ENCODE data around the gene BPGM.
"Not testable (repeated sequence)": the region's sequence is repeated elsewhere in the genome, so short reads cannot be mapped to it uniquely, and the experiment has no call there.

Gene BPGM

DNA sequence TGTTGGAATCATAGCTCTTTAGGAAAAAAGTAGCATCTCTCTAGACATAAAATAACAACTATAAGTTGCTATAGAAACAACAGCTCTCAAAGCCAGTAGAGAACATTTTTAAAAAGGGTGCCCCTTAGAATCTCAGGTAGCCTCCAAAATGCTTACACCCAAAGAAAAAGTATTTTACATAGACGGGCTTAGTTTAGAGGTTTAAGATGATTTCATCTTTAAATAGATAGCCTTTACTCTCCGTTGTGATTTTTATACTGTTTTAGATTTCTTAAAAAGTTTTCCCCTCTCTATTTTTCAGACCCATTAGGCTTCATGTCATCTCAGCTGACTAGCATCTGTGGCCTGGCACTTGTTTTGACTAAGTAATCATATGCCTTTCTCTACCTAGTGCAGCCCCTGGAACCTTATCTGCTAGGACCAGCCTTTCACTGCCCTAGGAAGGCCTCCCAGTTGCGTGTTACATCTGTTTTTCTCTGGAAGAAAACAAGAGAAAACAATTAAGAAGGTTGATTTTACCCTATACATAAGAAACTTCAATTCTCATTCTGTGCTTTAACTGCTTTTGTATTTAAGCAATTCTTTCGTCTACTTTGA is 6.9 kb upstream of the BPGM start:
- DNase-seq (ENCODE audit: low read depth in 2 of 2) = no peak
- no peak overlapping the region for H3K4me3 ChIP-seq (replicated peaks in 1 of 2; ENCODE audit: low read depth in 2 of 2, low read length in 2 of 2)
- no peak for TF ChIP-seq CTCF (IDR thresholded peaks at IDR 0.05; ENCODE audit: low read depth, low read length)

- no peak for DNase-seq (ENCODE audit: low read depth in 2 of 2)
- TF ChIP-seq CTCF (IDR thresholded peaks at IDR 0.05; ENCODE audit: low read depth, low read length) = no peak
Observed at GRCh38 chr7:134640842-134641715, 5.6 kb upstream of the BPGM start.

GRCh38 chr7:134641981-134642380 is 4.7 kb upstream of the BPGM start:
- H3K4me3 ChIP-seq (replicated peaks in 1 of 2; ENCODE audit: low read depth in 2 of 2, low read length in 2 of 2); DNase-seq (ENCODE audit: low read depth in 2 of 2): not testable (repeated sequence)

More at GRCh38 chr7:134640842-134641715, 5.6 kb upstream of the BPGM start:
- no peak overlapping the region for H3K4me3 ChIP-seq (replicated peaks in 1 of 2; ENCODE audit: low read depth in 2 of 2, low read length in 2 of 2)

- no peak for TF ChIP-seq CTCF (IDR thresholded peaks at IDR 0.05; ENCODE audit: low read depth, low read length)
- DNase-seq (ENCODE audit: low read depth in 2 of 2) = no peak
- H3K4me3 ChIP-seq (replicated peaks in 1 of 2; ENCODE audit: low read depth in 2 of 2, low read length in 2 of 2) = no peak overlapping the region
Observed at GRCh38 chr7:134643131-134643530, 3.5 kb upstream of the BPGM start.

GRCh38 chr7:134645478-134645877 is 1.2 kb upstream of the BPGM start:
- TF ChIP-seq CTCF (IDR thresholded peaks at IDR 0.05; ENCODE audit: low read depth, low read length) = no peak
- DNase-seq (ENCODE audit: low read depth in 2 of 2) = no peak
- H3K4me3 ChIP-seq (replicated peaks in 1 of 2; ENCODE audit: low read depth in 2 of 2, low read length in 2 of 2) = peak overlapping the region; percentile 55 to 70

- TF ChIP-seq CTCF (IDR thresholded peaks at IDR 0.05; ENCODE audit: low read depth, low read length) = no peak
- peak; percentile 36 to 68 for DNase-seq (ENCODE audit: low read depth in 2 of 2)
- peak overlapping the region; percentile 55 to 70 for H3K4me3 ChIP-seq (replicated peaks in 1 of 2; ENCODE audit: low read depth in 2 of 2, low read length in 2 of 2)
Observed at GRCh38 chr7:134645935-134646334, 718 bp upstream of the BPGM start.

DNA sequence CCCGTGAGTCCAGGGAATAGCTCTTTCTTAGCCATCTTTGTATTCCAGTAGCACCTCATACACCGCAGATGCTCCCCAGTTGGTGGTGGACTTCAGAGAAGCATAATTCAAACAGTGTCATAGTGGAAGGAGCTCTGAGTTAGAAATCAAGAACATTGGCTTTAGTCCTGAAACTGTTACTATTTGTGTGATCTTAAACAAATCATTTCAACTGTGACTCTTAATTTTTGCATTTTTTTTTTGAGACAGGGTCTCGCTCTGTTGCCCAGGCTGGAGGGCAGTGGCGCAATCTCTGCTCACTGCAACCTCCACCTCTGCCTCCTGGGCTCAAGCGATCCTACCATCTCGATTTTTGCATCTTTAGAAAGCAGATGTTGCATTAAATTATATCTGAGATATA is 1.8 kb downstream of the BPGM start:
- no peak overlapping the region for H3K4me3 ChIP-seq (replicated peaks in 1 of 2; ENCODE audit: low read depth in 2 of 2, low read length in 2 of 2)
- TF ChIP-seq CTCF (IDR thresholded peaks at IDR 0.05; ENCODE audit: low read depth, low read length) = no peak
- DNase-seq (ENCODE audit: low read depth in 2 of 2) = no peak
